Kidney (tissue), 14 donors: Measurements from ENCODE around the gene CDC25A. TPM values are rescaled to one million over a fixed set of nuclear protein-coding genes. Genes with fewer than 3 reads are reported as not detected.

Experiments used
- DNase-seq, 5 donors: peaks; one replicate each; pipeline ENCODE4 v3.0.0-alpha.2; 2013 to 2020
- FAIRE-seq: peaks from 2 replicates; lab custom pipeline; 2012; peaks lifted over from hg19 to GRCh38; lab: Jason Lieb, UNC
- H3K27ac ChIP-seq, 2 donors: one replicate each; pipeline ENCODE4 v1.7.0; 2013; ENCODE audit warnings: low read depth in 2 of 2, low read length in 2 of 2, inconsistent platforms in 1 of 2
- H3K27me3 ChIP-seq: one replicate; pipeline ENCODE4 v1.7.1; 2013; ENCODE audit warnings: low read length, inconsistent platforms; ENCODE audit not compliant: control insufficient read depth, insufficient read depth
- H3K36me3 ChIP-seq, 3 donors: one replicate each; pipeline versions ENCODE4 v1.7.0 to v1.7.1; 2013; ENCODE audit warnings: low read length in 3 of 3, control low read depth in 1 of 3, inconsistent platforms in 1 of 3; ENCODE audit not compliant: insufficient read depth in 3 of 3, control insufficient read depth in 2 of 3
- H3K4me1 ChIP-seq, 3 donors: one replicate each; pipeline versions ENCODE4 v1.7.0 to v1.7.1; 2013; ENCODE audit warnings: low read length in 3 of 3, inconsistent platforms in 1 of 3, low read depth in 1 of 3; ENCODE audit not compliant: control insufficient read depth in 2 of 3, insufficient read depth in 2 of 3
- H3K4me3 ChIP-seq, 3 donors: one replicate each; pipeline versions ENCODE4 v1.7.0 to v1.8.1; 2013; ENCODE audit warnings: low read length in 3 of 3, control low read depth in 1 of 3, inconsistent platforms in 1 of 3
- H3K9ac ChIP-seq, 3 donors: one replicate each; pipeline versions ENCODE4 v1.7.0 to v1.7.1; 2013; ENCODE audit warnings: low read length in 3 of 3, control low read depth in 1 of 3, inconsistent platforms in 1 of 3
- H3K9me3 ChIP-seq, 3 donors: one replicate each; pipeline versions ENCODE4 v1.7.0 to v1.7.1; 2013; ENCODE audit warnings: low read length in 3 of 3, control low read depth in 1 of 3, inconsistent platforms in 1 of 3; ENCODE audit not compliant: control insufficient read depth in 2 of 3, insufficient read depth in 1 of 3
- CTCF ChIP-seq: IDR thresholded peaks from 3 replicates; pipeline ENCODE4 v1.5.1; 2012; ENCODE audit warnings: mild to moderate bottlenecking, moderate library complexity, borderline replicate concordance; ENCODE audit not compliant: insufficient read depth; ENCODE audit errors: extremely low read depth
- intact Hi-C: fragments of 100-400 bp; cut with DNase I; formaldehyde crosslinking; loops from one replicate; pipeline ENCODE4 v1.11.1; 2022
- polyA plus RNA-seq: library from polyadenylated mRNA; stranded (reverse); fragments of 350-450 nt; fragmentation: Illumina TruSeq; extraction: RNeasy Lipid Tissue Mini Kit (QIAGEN cat#74804); gene quantifications from one replicate; pipeline ENCODE4 v1.2.3, GENCODE V29; 2014; ENCODE audit warnings: low read depth, low replicate concordance; ENCODE audit not compliant: insufficient read depth
- total RNA-seq: library from RNA; stranded (reverse); fragmentation: NEBNext Ultra II Directional; extraction: Animal tissue kit (Norgen Biotek cat#: 25700); gene quantifications from one replicate; pipeline ENCODE4 v1.2.1, GENCODE V29; 2021
- donor health status: control.
- donor health status: control.
- donor health status: control.
- donor health status: control.
- donor health status: control.
- donor health status: DM: yes; HTN: yes; CAD: no.
- donor health status: Normal renal cell carcinoma (clear cell type).

The CDC25A gene
- total and polyA plus RNA-seq, 2 donors from 2014 or later: 0.88 to 1.6 TPM

- no peak for FAIRE-seq
- TF ChIP-seq CTCF: no peak
- Histone ChIP-seq H3K9me3 (no peaks in the 10 kb centered on the region), H3K27me3 (no peaks in the 10 kb centered on the region), H3K27ac (no peak overlapping the region), H3K4me1 (peaks cover 0 to 20% (median 0%) of the 10 kb centered on the region in 3 donors), H3K36me3 (no peaks in the 10 kb centered on the region), H3K4me3 (no peak overlapping the region), H3K9ac (no peak overlapping the region)
- intact Hi-C loops: no loop called here
- DNase-seq: no peak
Measured at GRCh38 chr3:48218537-48218936, 30.3 kb upstream of the CDC25A start.

- Histone ChIP-seq H3K4me1 (peaks cover 0 to 20% (median 0%) of the 10 kb centered on the region in 3 donors), H3K36me3 (no peaks in the 10 kb centered on the region), H3K9me3 (no peaks in the 10 kb centered on the region), H3K27me3 (no peaks in the 10 kb centered on the region), H3K27ac (no peak overlapping the region), H3K9ac (no peak overlapping the region), H3K4me3 (no peak overlapping the region)
- FAIRE-seq: no peak
- no peak for DNase-seq
- intact Hi-C loops: no loop called here
- no peak for TF ChIP-seq CTCF
Measured at GRCh38 chr3:48217449-48217848, 29.2 kb upstream of the CDC25A start.

GRCh38 chr3:48215876-48216275 lies 27.7 kb upstream of the CDC25A start:
- intact Hi-C loops: no loop called here
- Histone ChIP-seq H3K9ac (no peak overlapping the region), H3K27ac (peak overlapping the region; percentile 81 to 82), H3K36me3 (no peaks in the 10 kb centered on the region), H3K4me3 (no peak overlapping the region), H3K4me1 (peaks cover 0 to 20% (median 0%) of the 10 kb centered on the region in 3 donors), H3K9me3 (no peaks in the 10 kb centered on the region), H3K27me3 (no peaks in the 10 kb centered on the region)
- FAIRE-seq: no peak
- DNase-seq: peak in 1 of 5 donors; percentile 34
- TF ChIP-seq CTCF: no peak

GRCh38 chr3:48215466-48215865 lies 27.2 kb upstream of the CDC25A start:
- Histone ChIP-seq H3K9me3 (no peaks in the 10 kb centered on the region), H3K4me3 (peak overlapping the region in 1 of 3 donors; percentile 24), H3K27me3 (no peaks in the 10 kb centered on the region), H3K4me1 (peaks cover 0 to 20% (median 0%) of the 10 kb centered on the region in 3 donors), H3K9ac (no peak overlapping the region), H3K27ac (peak overlapping the region; percentile 81 to 82), H3K36me3 (no peaks in the 10 kb centered on the region)
- TF ChIP-seq CTCF: no peak
- FAIRE-seq (no peak), DNase-seq (peak in 2 of 5 donors; percentile 52 to 86)
- intact Hi-C loops: no loop called here
